HUES64 (cell line): ENCODE results near the gene HCN1.
"Not testable (repeated sequence)": the region's sequence is repeated elsewhere in the genome, so short reads cannot be mapped to it uniquely, and the experiment has no call there.

ENCODE experiments used
- H3K27ac ChIP-seq: 2 replicates; pipeline ENCODE4 v1.7.0; 2013; ENCODE audit warnings: low read depth, low read length, inconsistent platforms
- H3K27me3 ChIP-seq: 2 replicates; pipeline ENCODE4 v1.6.1; 2013; ENCODE audit warnings: mild to moderate bottlenecking, low read length; ENCODE audit not compliant: insufficient read depth
- H3K36me3 ChIP-seq: 2 replicates; pipeline ENCODE4 v1.6.1; 2013; ENCODE audit warnings: mild to moderate bottlenecking, low read length; ENCODE audit not compliant: insufficient read depth
- H3K4me1 ChIP-seq: 2 replicates; pipeline ENCODE4 v1.6.1; 2013; ENCODE audit warnings: mild to moderate bottlenecking, low read length, moderate library complexity; ENCODE audit not compliant: insufficient read depth
- H3K4me3 ChIP-seq: 2 replicates; pipeline ENCODE4 v1.5.1; 2013; ENCODE audit warnings: mild to moderate bottlenecking, low read length, moderate library complexity
- H3K9ac ChIP-seq: 2 replicates; pipeline ENCODE4 v1.6.1; 2013; ENCODE audit warnings: mild to moderate bottlenecking, low read depth, low read length
- H3K9me3 ChIP-seq: 2 replicates; pipeline ENCODE4 v1.6.1; 2013; ENCODE audit warnings: low read depth, low read length; ENCODE audit not compliant: insufficient read depth
- WGBS: fragments of 150-250, 120-280 bp; methylation state at CpG from one replicate; pipeline ENCODE4 v1.1.7; 2013; ENCODE audit warnings: missing lambda C conversion rate; 5-methylcytosine and 5-hydroxymethylcytosine counted together

HCN1 gene

GRCh38 chr5:45521067-45521466 is 175.1 kb downstream of the HCN1 start:
- peaks cover 7% of the 10 kb centered on the region; the same call in 1 of the 2 replicates for H3K4me1 ChIP-seq
- 22% methylated on average over 2 of the region's 2 CpGs for WGBS
- H3K27me3 ChIP-seq = no peaks in the 10 kb centered on the region

GRCh38 chr5:45512521-45512920 is 183.7 kb downstream of the HCN1 start:
- Histone ChIP-seq H3K27me3 (no peaks in the 10 kb centered on the region), H3K9me3 (no peaks in the 10 kb centered on the region), H3K4me3 (no peak overlapping the region), H3K4me1 (no peaks in the 10 kb centered on the region), H3K27ac (no peak overlapping the region), H3K9ac (no peak overlapping the region), H3K36me3 (no peaks in the 10 kb centered on the region)
- WGBS = no CpG with 5 or more reads among the region's 1 CpG

More at GRCh38 chr5:45521067-45521466, 175.1 kb downstream of the HCN1 start:
- no peak overlapping the region for H3K27ac ChIP-seq
- H3K36me3 ChIP-seq = no peaks in the 10 kb centered on the region
- H3K9me3 ChIP-seq = no peaks in the 10 kb centered on the region
- H3K9ac ChIP-seq = no peak overlapping the region
- no peak overlapping the region for H3K4me3 ChIP-seq

GRCh38 chr5:45509371-45509770 is 186.8 kb downstream of the HCN1 start:
- Histone ChIP-seq H3K27ac (no peak overlapping the region), H3K4me1 (no peaks in the 10 kb centered on the region), H3K9me3 (no peaks in the 10 kb centered on the region), H3K4me3 (no peak overlapping the region), H3K27me3 (no peaks in the 10 kb centered on the region), H3K9ac (no peak overlapping the region), H3K36me3 (no peaks in the 10 kb centered on the region)
- no CpG with 5 or more reads among the region's 2 CpGs for WGBS

- no peak overlapping the region for H3K9ac ChIP-seq
- H3K9me3 ChIP-seq = no peaks in the 10 kb centered on the region
- no peak overlapping the region for H3K4me3 ChIP-seq
- WGBS = 100% methylated on average over 1 of the region's 1 CpG
- H3K27me3 ChIP-seq = no peaks in the 10 kb centered on the region
- no peak overlapping the region for H3K27ac ChIP-seq
- H3K36me3 ChIP-seq = no peaks in the 10 kb centered on the region
- no peaks in the 10 kb centered on the region for H3K4me1 ChIP-seq
Measured at GRCh38 chr5:45508135-45508534, 188.0 kb downstream of the HCN1 start.

- H3K27ac ChIP-seq = no peak overlapping the region
- H3K4me3 ChIP-seq = no peak overlapping the region
- H3K4me1 ChIP-seq = no peaks in the 10 kb centered on the region
- WGBS = 85% methylated on average over 1 of the region's 1 CpG
- no peaks in the 10 kb centered on the region for H3K36me3 ChIP-seq
- no peaks in the 10 kb centered on the region for H3K9me3 ChIP-seq
- H3K27me3 ChIP-seq = no peaks in the 10 kb centered on the region
- H3K9ac ChIP-seq = no peak overlapping the region
Measured at GRCh38 chr5:45507178-45507577, 189.0 kb downstream of the HCN1 start.

- not testable (repeated sequence) for H3K9ac ChIP-seq, H3K27me3 ChIP-seq, H3K4me3 ChIP-seq, H3K4me1 ChIP-seq, H3K9me3 ChIP-seq, H3K27ac ChIP-seq, H3K36me3 ChIP-seq
- 97% methylated on average over 11 of the region's 11 CpGs for whole genome bisulfite sequencing
Measured at GRCh38 chr5:45499006-45499405, 197.2 kb downstream of the HCN1 start.

- no peaks in the 10 kb centered on the region for H3K36me3 ChIP-seq
- H3K4me3 ChIP-seq = no peak overlapping the region
- H3K27ac ChIP-seq = no peak overlapping the region
- no peak overlapping the region for H3K9ac ChIP-seq
- H3K9me3 ChIP-seq = no peaks in the 10 kb centered on the region
- WGBS = 97% methylated on average over 3 of the region's 3 CpGs
- no peaks in the 10 kb centered on the region for H3K4me1 ChIP-seq
- no peaks in the 10 kb centered on the region for H3K27me3 ChIP-seq
Measured at GRCh38 chr5:45491368-45491767, 204.8 kb downstream of the HCN1 start.

- no peaks in the 10 kb centered on the region for H3K9me3 ChIP-seq
- H3K36me3 ChIP-seq = no peaks in the 10 kb centered on the region
- H3K4me3 ChIP-seq = no peak overlapping the region
- no peaks in the 10 kb centered on the region for H3K4me1 ChIP-seq
- WGBS = 91% methylated on average over 1 of the region's 2 CpGs
- no peaks in the 10 kb centered on the region for H3K27me3 ChIP-seq
- no peak overlapping the region for H3K27ac ChIP-seq
- H3K9ac ChIP-seq = no peak overlapping the region
Measured at GRCh38 chr5:45484781-45485180, 211.4 kb downstream of the HCN1 start.

- Histone ChIP-seq H3K27me3 (no peaks in the 10 kb centered on the region), H3K27ac (no peak overlapping the region), H3K36me3 (no peaks in the 10 kb centered on the region), H3K9ac (no peak overlapping the region), H3K4me1 (no peaks in the 10 kb centered on the region; the same call in 1 of the 2 replicates), H3K4me3 (no peak overlapping the region), H3K9me3 (no peaks in the 10 kb centered on the region)
- WGBS = 71% methylated on average over 4 of the region's 4 CpGs
Measured at GRCh38 chr5:45454114-45454513, 242.1 kb downstream of the HCN1 start.

GRCh38 chr5:45444856-45445255 is 251.3 kb downstream of the HCN1 start:
- 94% methylated on average over 15 of the region's 15 CpGs for WGBS
- not testable (repeated sequence) for H3K4me3 ChIP-seq, H3K9ac ChIP-seq, H3K4me1 ChIP-seq, H3K27me3 ChIP-seq, H3K36me3 ChIP-seq, H3K27ac ChIP-seq
- H3K9me3 ChIP-seq = peaks cover 13% of the 10 kb centered on the region; the same call in 1 of the 2 replicates

- WGBS = 82% methylated on average over 1 of the region's 1 CpG
- no peak overlapping the region for H3K4me3 ChIP-seq
- no peaks in the 10 kb centered on the region for H3K4me1 ChIP-seq
- H3K27ac ChIP-seq = no peak overlapping the region
- peaks cover 13% of the 10 kb centered on the region; the same call in 1 of the 2 replicates for H3K9me3 ChIP-seq
- H3K9ac ChIP-seq = no peak overlapping the region
- no peaks in the 10 kb centered on the region for H3K27me3 ChIP-seq
- H3K36me3 ChIP-seq = no peaks in the 10 kb centered on the region
Measured at GRCh38 chr5:45440466-45440865, 255.7 kb downstream of the HCN1 start.

- H3K4me3 ChIP-seq = no peak overlapping the region
- no peaks in the 10 kb centered on the region for H3K4me1 ChIP-seq
- no peaks in the 10 kb centered on the region for H3K27me3 ChIP-seq
- H3K27ac ChIP-seq = no peak overlapping the region
- no peaks in the 10 kb centered on the region for H3K9me3 ChIP-seq
- H3K36me3 ChIP-seq = no peaks in the 10 kb centered on the region
- no peak overlapping the region for H3K9ac ChIP-seq
Measured at GRCh38 chr5:45437752-45438151, 258.4 kb downstream of the HCN1 start.
